NCI-H1694 treated with DMSO at 0.1 percent for 48 hours (cell line): Measurements from ENCODE around the gene FDXR.

Experiments used
- DNase-seq: peaks from one replicate; lab custom pipeline; 2025; lab: John Stamatoyannopoulos, UW

Gene FDXR

GRCh38 chr17:74833501-74834377 lies 39.1 kb downstream of the FDXR start:
- no peak for DNase-seq

GRCh38 chr17:74832421-74832820 lies 40.4 kb downstream of the FDXR start:
- no peak for DNase-seq

- peak; percentile 86 for DNase-seq
Measured at GRCh38 chr17:74831444-74832146, 41.2 kb downstream of the FDXR start.

- DNase-seq: no peak
Measured at GRCh38 chr17:74830861-74831260, 41.9 kb downstream of the FDXR start.

GRCh38 chr17:74827800-74828199 lies 45.0 kb downstream of the FDXR start:
- no peak for DNase-seq

- DNase-seq: peak; percentile 54
Measured at GRCh38 chr17:74825952-74826719, 46.7 kb downstream of the FDXR start.

GRCh38 chr17:74824961-74825627 lies 47.7 kb downstream of the FDXR start:
- DNase-seq: peak; percentile 76

GRCh38 chr17:74822939-74823367 lies 49.8 kb downstream of the FDXR start:
- no peak for DNase-seq

GRCh38 chr17:74822335-74822938 lies 50.4 kb downstream of the FDXR start:
- DNase-seq: no peak

- DNase-seq: no peak
Measured at GRCh38 chr17:74821655-74822334, 51.0 kb downstream of the FDXR start.

- DNase-seq: no peak
Measured at GRCh38 chr17:74819801-74820436, 52.9 kb downstream of the FDXR start.

- DNase-seq: no peak
Measured at GRCh38 chr17:74818291-74818938, 54.4 kb downstream of the FDXR start.

- DNase-seq: peak; percentile 90
Measured at GRCh38 chr17:74816905-74817620, 55.7 kb downstream of the FDXR start.

GRCh38 chr17:74815550-74816370 lies 57.0 kb downstream of the FDXR start:
- DNase-seq: peak; percentile 51

GRCh38 chr17:74815067-74815466 lies 57.7 kb downstream of the FDXR start:
- DNase-seq: no peak

GRCh38 chr17:74814453-74814852 lies 58.3 kb downstream of the FDXR start:
- peak; percentile 40 for DNase-seq
